ENCODE data around the gene KCNQ5. TPM values are rescaled to one million over a fixed set of nuclear protein-coding genes. Genes with fewer than 3 reads are reported as not detected.
"Not testable (repeated sequence)": the region's sequence is repeated elsewhere in the genome, so short reads cannot be mapped to it uniquely, and the experiment has no call there.

Gene KCNQ5
- total and polyA plus RNA-seq, 2 donors, result 1.0 to 1.7 TPM

GRCh38 chr6:73227606-73228255, 605.9 kb downstream of the KCNQ5 start:
- no peaks in the 10 kb centered on the region for H3K9me3 ChIP-seq (ENCODE audit: control insufficient read depth in 2 of 2, insufficient read depth in 1 of 2, low read length in 1 of 2)
- no peaks in the 10 kb centered on the region for H3K4me1 ChIP-seq (ENCODE audit: control insufficient read depth in 2 of 2, insufficient read depth in 2 of 2, low read length in 2 of 2)
- H3K4me3 ChIP-seq (ENCODE audit: low read length in 2 of 2), result no peak overlapping the region
- H3K36me3 ChIP-seq (ENCODE audit: control insufficient read depth in 2 of 2, insufficient read depth in 2 of 2, low read length in 1 of 2), result no peaks in the 10 kb centered on the region
- H3K27ac ChIP-seq (ENCODE audit: low read depth in 1 of 2, low read length in 1 of 2), result no peak overlapping the region
- no peaks in the 10 kb centered on the region for H3K27me3 ChIP-seq (ENCODE audit: control insufficient read depth in 2 of 2, insufficient read depth in 1 of 2, low read length in 1 of 2)
- no peak for DNase-seq (ENCODE audit: low read depth in 6 of 9, low spot score in 9 of 9)
- WGBS, result 95% methylated on average over 3 of the region's 3 CpGs

- Histone ChIP-seq H3K27me3 (ENCODE audit: control insufficient read depth in 2 of 2, insufficient read depth in 1 of 2, low read length in 1 of 2) (no peaks in the 10 kb centered on the region), H3K4me3 (ENCODE audit: low read length in 2 of 2) (no peak overlapping the region), H3K27ac (ENCODE audit: low read depth in 1 of 2, low read length in 1 of 2) (no peak overlapping the region), H3K4me1 (ENCODE audit: control insufficient read depth in 2 of 2, insufficient read depth in 2 of 2, low read length in 2 of 2) (no peaks in the 10 kb centered on the region), H3K36me3 (ENCODE audit: control insufficient read depth in 2 of 2, insufficient read depth in 2 of 2, low read length in 1 of 2) (no peaks in the 10 kb centered on the region), H3K9me3 (ENCODE audit: control insufficient read depth in 2 of 2, insufficient read depth in 1 of 2, low read length in 1 of 2) (no peaks in the 10 kb centered on the region)
- DNase-seq (ENCODE audit: low read depth in 6 of 9, low spot score in 9 of 9), result no peak
- WGBS, result 16% methylated on average over 1 of the region's 1 CpG
Observed at GRCh38 chr6:73231986-73232391, 610.1 kb downstream of the KCNQ5 start.

- DNase-seq (ENCODE audit: low read depth in 6 of 9, low spot score in 9 of 9), result no peak
- 97% methylated on average over 6 of the region's 6 CpGs for WGBS
- no peaks in the 10 kb centered on the region for H3K36me3 ChIP-seq (ENCODE audit: control insufficient read depth in 2 of 2, insufficient read depth in 2 of 2, low read length in 1 of 2)
- no peaks in the 10 kb centered on the region for H3K27me3 ChIP-seq (ENCODE audit: control insufficient read depth in 2 of 2, insufficient read depth in 1 of 2, low read length in 1 of 2)
- H3K9me3 ChIP-seq (ENCODE audit: control insufficient read depth in 2 of 2, insufficient read depth in 1 of 2, low read length in 1 of 2), result no peaks in the 10 kb centered on the region
- H3K4me3 ChIP-seq (ENCODE audit: low read length in 2 of 2), result no peak overlapping the region
- no peak overlapping the region for H3K27ac ChIP-seq (ENCODE audit: low read depth in 1 of 2, low read length in 1 of 2)
- H3K4me1 ChIP-seq (ENCODE audit: control insufficient read depth in 2 of 2, insufficient read depth in 2 of 2, low read length in 2 of 2), result no peaks in the 10 kb centered on the region
Observed at GRCh38 chr6:73233048-73233447, 611.2 kb downstream of the KCNQ5 start.

GRCh38 chr6:73233971-73234370, 612.1 kb downstream of the KCNQ5 start:
- not testable (repeated sequence) for DNase-seq (ENCODE audit: low read depth in 6 of 9, low spot score in 9 of 9); H3K36me3 ChIP-seq (ENCODE audit: control insufficient read depth in 2 of 2, insufficient read depth in 2 of 2, low read length in 1 of 2); H3K4me1 ChIP-seq (ENCODE audit: control insufficient read depth in 2 of 2, insufficient read depth in 2 of 2, low read length in 2 of 2); H3K4me3 ChIP-seq (ENCODE audit: low read length in 2 of 2); H3K9me3 ChIP-seq (ENCODE audit: control insufficient read depth in 2 of 2, insufficient read depth in 1 of 2, low read length in 1 of 2); H3K27ac ChIP-seq (ENCODE audit: low read depth in 1 of 2, low read length in 1 of 2); H3K27me3 ChIP-seq (ENCODE audit: control insufficient read depth in 2 of 2, insufficient read depth in 1 of 2, low read length in 1 of 2)
- WGBS, result 74% methylated on average over 3 of the region's 3 CpGs

- no peak overlapping the region for H3K27ac ChIP-seq (ENCODE audit: low read depth in 1 of 2, low read length in 1 of 2)
- H3K4me3 ChIP-seq (ENCODE audit: low read length in 2 of 2), result no peak overlapping the region
- WGBS, result 96% methylated on average over 1 of the region's 1 CpG
- no peak for DNase-seq (ENCODE audit: low read depth in 6 of 9, low spot score in 9 of 9)
- H3K9me3 ChIP-seq (ENCODE audit: control insufficient read depth in 2 of 2, insufficient read depth in 1 of 2, low read length in 1 of 2), result no peaks in the 10 kb centered on the region
- H3K36me3 ChIP-seq (ENCODE audit: control insufficient read depth in 2 of 2, insufficient read depth in 2 of 2, low read length in 1 of 2), result no peaks in the 10 kb centered on the region
- H3K4me1 ChIP-seq (ENCODE audit: control insufficient read depth in 2 of 2, insufficient read depth in 2 of 2, low read length in 2 of 2), result no peaks in the 10 kb centered on the region
- H3K27me3 ChIP-seq (ENCODE audit: control insufficient read depth in 2 of 2, insufficient read depth in 1 of 2, low read length in 1 of 2), result no peaks in the 10 kb centered on the region
Observed at GRCh38 chr6:73234733-73235132, 612.9 kb downstream of the KCNQ5 start.

GRCh38 chr6:73236144-73236750, 614.4 kb downstream of the KCNQ5 start:
- Histone ChIP-seq H3K27me3 (ENCODE audit: control insufficient read depth in 2 of 2, insufficient read depth in 1 of 2, low read length in 1 of 2) (no peaks in the 10 kb centered on the region), H3K36me3 (ENCODE audit: control insufficient read depth in 2 of 2, insufficient read depth in 2 of 2, low read length in 1 of 2) (no peaks in the 10 kb centered on the region), H3K4me1 (ENCODE audit: control insufficient read depth in 2 of 2, insufficient read depth in 2 of 2, low read length in 2 of 2) (no peaks in the 10 kb centered on the region), H3K4me3 (ENCODE audit: low read length in 2 of 2) (no peak overlapping the region), H3K9me3 (ENCODE audit: control insufficient read depth in 2 of 2, insufficient read depth in 1 of 2, low read length in 1 of 2) (no peaks in the 10 kb centered on the region), H3K27ac (ENCODE audit: low read depth in 1 of 2, low read length in 1 of 2) (no peak overlapping the region)
- no peak for DNase-seq (ENCODE audit: low read depth in 6 of 9, low spot score in 9 of 9)
- 96% methylated on average over 5 of the region's 5 CpGs for WGBS

- DNase-seq (ENCODE audit: low read depth in 6 of 9, low spot score in 9 of 9), result no peak
- WGBS, result 97% methylated on average over 4 of the region's 4 CpGs
- Histone ChIP-seq H3K27ac (ENCODE audit: low read depth in 1 of 2, low read length in 1 of 2) (no peak overlapping the region), H3K36me3 (ENCODE audit: control insufficient read depth in 2 of 2, insufficient read depth in 2 of 2, low read length in 1 of 2) (no peaks in the 10 kb centered on the region), H3K9me3 (ENCODE audit: control insufficient read depth in 2 of 2, insufficient read depth in 1 of 2, low read length in 1 of 2) (no peaks in the 10 kb centered on the region), H3K4me3 (ENCODE audit: low read length in 2 of 2) (no peak overlapping the region), H3K27me3 (ENCODE audit: control insufficient read depth in 2 of 2, insufficient read depth in 1 of 2, low read length in 1 of 2) (no peaks in the 10 kb centered on the region), H3K4me1 (ENCODE audit: control insufficient read depth in 2 of 2, insufficient read depth in 2 of 2, low read length in 2 of 2) (no peaks in the 10 kb centered on the region)
Observed at GRCh38 chr6:73240730-73241129, 618.9 kb downstream of the KCNQ5 start.

- H3K27me3 ChIP-seq (ENCODE audit: control insufficient read depth in 2 of 2, insufficient read depth in 1 of 2, low read length in 1 of 2), result no peaks in the 10 kb centered on the region
- DNase-seq (ENCODE audit: low read depth in 6 of 9, low spot score in 9 of 9), result no peak
- no peaks in the 10 kb centered on the region for H3K36me3 ChIP-seq (ENCODE audit: control insufficient read depth in 2 of 2, insufficient read depth in 2 of 2, low read length in 1 of 2)
- H3K4me3 ChIP-seq (ENCODE audit: low read length in 2 of 2), result no peak overlapping the region
- 94% methylated on average over 5 of the region's 5 CpGs for WGBS
- no peaks in the 10 kb centered on the region for H3K4me1 ChIP-seq (ENCODE audit: control insufficient read depth in 2 of 2, insufficient read depth in 2 of 2, low read length in 2 of 2)
- no peaks in the 10 kb centered on the region for H3K9me3 ChIP-seq (ENCODE audit: control insufficient read depth in 2 of 2, insufficient read depth in 1 of 2, low read length in 1 of 2)
- H3K27ac ChIP-seq (ENCODE audit: low read depth in 1 of 2, low read length in 1 of 2), result no peak overlapping the region
Observed at GRCh38 chr6:73242001-73242400, 620.1 kb downstream of the KCNQ5 start.

All from thymus (tissue), 11 donors.